H1 (cell line): Measurements from ENCODE around the gene CHTF18.

Experiments used
- CTCF ChIP-seq, 3 experiments: IDR thresholded peaks; 1 replicate in 2 of 3; 2 replicates in 1 of 3; pipeline versions ENCODE4 v1.5.1 to v1.6.1; 2011; ENCODE audit warnings: low read length in 3 of 3, mild to moderate bottlenecking in 3 of 3, inconsistent platforms in 2 of 3, low read depth in 1 of 3, moderate library complexity in 1 of 3; ENCODE audit not compliant: insufficient read depth in 1 of 3; ENCODE audit errors: control extremely low read depth in 1 of 3
- RAD21 ChIP-seq, 2 experiments: IDR thresholded peaks in 1 of 2; conservative IDR thresholded peaks in 1 of 2; 2 replicates each; pipeline ENCODE4 v1.6.1; 2011; ENCODE audit warnings: low read depth in 2 of 2, low read length in 2 of 2, improper control_type of control experiment in 1 of 2, inconsistent platforms in 1 of 2, mild to moderate bottlenecking in 1 of 2, moderate library complexity in 1 of 2

- TF ChIP-seq CTCF (IDR thresholded peaks at IDR 0.05; ENCODE audit: control extremely low read depth in 1 of 3, insufficient read depth in 1 of 3, low read depth in 1 of 3, low read length in 3 of 3) (no peak), RAD21 (IDR thresholded peaks at IDR 0.05 in 1 of 2, conservative IDR thresholded peaks at IDR 0.05 in 1 of 2; ENCODE audit: low read depth in 2 of 2, low read length in 2 of 2) (no peak)
Measured at GRCh38 chr16:762595-763268, 25.7 kb upstream of the CHTF18 start.
